Esophagus squamous epithelium (tissue), 5 donors: ENCODE results near the gene TH. TPM values are rescaled to one million over a fixed set of nuclear protein-coding genes. Genes with fewer than 3 reads are reported as not detected.

Experiments used
- DNase-seq: peaks from one replicate; lab custom pipeline; 2025; lab: John Stamatoyannopoulos, UW
- H3K27ac ChIP-seq, 4 donors: fragments of 200-600 bp; sonication (generic); one replicate each; pipeline ENCODE4 v1.5.1; 2016 to 2019; ENCODE audit warnings: mild to moderate bottlenecking in 1 of 4
- H3K27me3 ChIP-seq, 4 donors: fragments of 200-600 bp; sonication (generic); 1 replicate in 3 of 4; 2 replicates in 1 of 4; pipeline versions ENCODE4 v1.5.1 to v1.6.0; 2017 to 2021; ENCODE audit warnings: antibody characterized with exemption in 1 of 4
- H3K36me3 ChIP-seq, 3 donors: fragments of 200-600 bp; sonication (generic); one replicate each; pipeline ENCODE4 v1.5.1; 2016 to 2019
- H3K4me1 ChIP-seq, 3 donors: fragments of 200-600 bp; sonication (generic); one replicate each; pipeline ENCODE4 v1.5.1; 2017 to 2019
- H3K4me3 ChIP-seq, 4 donors: fragments of 200-600 bp; sonication (generic); 1 replicate in 3 of 4; 2 replicates in 1 of 4; pipeline ENCODE4 v1.5.1; 2016 to 2019; ENCODE audit warnings: mild to moderate bottlenecking in 2 of 4, moderate library complexity in 1 of 4
- H3K9me3 ChIP-seq, 3 donors: fragments of 200-600 bp; sonication (generic); one replicate each; pipeline ENCODE4 v1.5.1; 2016 to 2019
- CTCF ChIP-seq, 6 experiments: fragments of 450-650 bp in 4 of 6; fragments of 200-600 bp in 2 of 6; sonication (generic) in 2 of 6; IDR thresholded peaks; one replicate each; pipeline ENCODE4 v1.5.1; 2016 to 2019; ENCODE audit warnings: antibody characterized with exemption in 6 of 6, mild to moderate bottlenecking in 4 of 6, moderate library complexity in 4 of 6
- POLR2A ChIP-seq, 4 donors: fragments of 450-650 bp; IDR thresholded peaks; one replicate each; pipeline ENCODE4 v1.6.1; 2017; ENCODE audit warnings: antibody characterized with exemption in 4 of 4, mild to moderate bottlenecking in 4 of 4, moderate library complexity in 3 of 4
- WGBS, 2 donors: methylation state at CpG; one replicate each; pipeline ENCODE4 v1.1.5; 2018; 5-methylcytosine and 5-hydroxymethylcytosine counted together
- intact Hi-C: fragments of 100-400 bp; cut with DNase I; formaldehyde crosslinking; loops from one replicate; pipeline ENCODE4 v1.15.0; 2022
- total RNA-seq, 4 donors: library from RNA; depleted of rRNA; stranded (reverse); fragments of >200 nt; gene quantifications; one replicate each; pipeline ENCODE4 v1.1.0, GENCODE V29; 2016
- donor health status: DM: yes; HTN: yes; CAD: no.

The TH gene
- total RNA-seq, 4 donors from 2014 or later = 0.34 to 0.76 TPM; not detected in 2

- TF ChIP-seq CTCF (IDR thresholded peaks at IDR 0.05) (no peak), POLR2A (IDR thresholded peaks at IDR 0.05) (no peak)
- H3K36me3 ChIP-seq = no peaks in the 10 kb centered on the region
- H3K9me3 ChIP-seq = peaks cover 0 to 17% (median 8%) of the 10 kb centered on the region in 3 donors
- H3K4me3 ChIP-seq = no peak overlapping the region
- 40 to 56% methylated on average over 2 to 7 of the region's 23 CpGs for WGBS, 2 donors
- intact Hi-C loops = no loop called here
- peaks cover 0 to 8% (median 0%) of the 10 kb centered on the region in 3 donors for H3K4me1 ChIP-seq
- no peak for DNase-seq
- peaks cover 0 to 70% (median 4%) of the 10 kb centered on the region in 4 donors for H3K27me3 ChIP-seq
- H3K27ac ChIP-seq = no peak overlapping the region
Measured at GRCh38 chr11:2120359-2121100, 51.1 kb downstream of the TH start.

DNA sequence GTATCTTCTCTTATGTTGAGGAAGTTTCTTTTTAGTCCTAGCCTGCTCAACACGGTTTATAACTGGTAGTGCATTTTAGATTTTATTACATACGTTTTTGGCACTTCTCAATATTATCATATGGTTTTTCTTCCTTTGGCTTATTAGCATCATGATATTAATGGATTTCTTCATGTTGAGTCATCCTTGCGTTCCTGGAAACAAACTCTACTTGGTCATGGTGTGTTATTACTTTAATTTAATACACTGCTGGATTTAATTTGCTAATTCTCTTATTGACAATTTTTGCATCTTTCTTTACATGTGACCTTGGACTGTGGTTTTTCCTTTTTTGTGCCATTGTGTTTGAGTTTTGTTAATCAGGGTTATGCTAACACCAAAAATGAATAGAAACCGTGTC lies 52.9 kb downstream of the TH start:
- WGBS, 2 donors = 39 to 58% methylated on average over 4 of the region's 4 CpGs
- peaks cover 0 to 60% (median 4%) of the 10 kb centered on the region in 4 donors for H3K27me3 ChIP-seq
- H3K9me3 ChIP-seq = peaks cover 0 to 17% (median 8%) of the 10 kb centered on the region in 3 donors
- intact Hi-C loops = no loop called here
- H3K27ac ChIP-seq = no peak overlapping the region
- no peaks in the 10 kb centered on the region for H3K36me3 ChIP-seq
- peaks cover 0 to 8% (median 0%) of the 10 kb centered on the region in 3 donors for H3K4me1 ChIP-seq
- no peak for DNase-seq
- TF ChIP-seq CTCF (IDR thresholded peaks at IDR 0.05) = no peak
- no peak for TF ChIP-seq POLR2A (IDR thresholded peaks at IDR 0.05)
- H3K4me3 ChIP-seq = no peak overlapping the region

DNA sequence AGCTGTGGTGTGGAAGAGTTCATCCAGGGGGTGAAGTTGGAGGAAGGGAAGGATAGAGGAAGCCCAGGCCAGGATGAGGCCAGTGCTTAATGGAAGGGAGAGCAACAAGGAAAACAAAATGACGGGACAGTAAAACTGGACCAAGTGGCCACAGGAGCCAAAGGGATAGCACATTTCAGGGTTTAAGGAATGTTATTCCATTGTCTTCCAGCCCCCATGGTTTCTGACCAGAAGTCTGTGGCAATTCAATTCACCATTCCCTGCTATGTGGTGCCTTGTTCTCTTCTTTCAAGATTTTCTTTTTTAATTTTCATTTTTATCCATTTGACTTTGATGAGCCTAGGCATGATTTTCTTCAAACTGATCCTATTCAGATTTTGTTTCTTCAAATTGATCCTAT lies 54.9 kb downstream of the TH start:
- no peaks in the 10 kb centered on the region for H3K36me3 ChIP-seq
- intact Hi-C loops = no loop called here
- H3K4me3 ChIP-seq = no peak overlapping the region
- H3K9me3 ChIP-seq = peaks cover 0 to 17% (median 8%) of the 10 kb centered on the region in 3 donors
- DNase-seq = no peak
- no peak overlapping the region for H3K27ac ChIP-seq
- TF ChIP-seq POLR2A (IDR thresholded peaks at IDR 0.05) (no peak), CTCF (IDR thresholded peaks at IDR 0.05) (no peak)
- H3K27me3 ChIP-seq = peaks cover 0 to 46% (median 0%) of the 10 kb centered on the region in 4 donors
- H3K4me1 ChIP-seq = no peaks in the 10 kb centered on the region
- WGBS, 2 donors = 82 to 100% methylated on average over 1 of the region's 1 CpG

- Histone ChIP-seq H3K9me3 (peaks cover 0 to 17% (median 8%) of the 10 kb centered on the region in 3 donors), H3K27me3 (peaks cover 0 to 33% (median 0%) of the 10 kb centered on the region in 4 donors), H3K4me1 (no peaks in the 10 kb centered on the region), H3K4me3 (no peak overlapping the region), H3K27ac (no peak overlapping the region), H3K36me3 (no peaks in the 10 kb centered on the region)
- intact Hi-C loops = no loop called here
- WGBS, 2 donors = 86% methylated on average over 3 of the region's 12 CpGs; no CpG with 5 or more reads in 1 of the 2 donors
- TF ChIP-seq CTCF (IDR thresholded peaks at IDR 0.05) (no peak), POLR2A (IDR thresholded peaks at IDR 0.05) (no peak)
- DNase-seq = no peak
Measured at GRCh38 chr11:2115308-2115707, 56.3 kb downstream of the TH start.
